WTC11 (cell line): ENCODE data around the gene CREBBP. TPM values are rescaled to one million over a fixed set of nuclear protein-coding genes. Genes with fewer than 3 reads are reported as not detected.

ENCODE experiments used
- ATAC-seq: fragments of 200-7000 bp; cut with Tn5 transposase; 2 replicates; pipeline ENCODE4 v1.10.0; 2021; ENCODE audit warnings: mild to moderate bottlenecking, moderate library complexity
- CTCF ChIA-PET: fragments of 300-600 bp; sonication (Branson Sonifier 250); formaldehyde crosslinking; loops from one replicate; lab custom pipeline; 2021; ENCODE audit warnings: antibody characterized with exemption; lab: Charles Lee
- POLR2A ChIA-PET: fragments of 350-600 bp; sonication (Branson Sonifier 250); formaldehyde crosslinking; loops from one replicate; lab custom pipeline; 2021; ENCODE audit warnings: antibody characterized with exemption; lab: Charles Lee
- DNase-seq: peaks from one replicate; pipeline ENCODE4 v3.0.0; 2021; ENCODE audit warnings: low spot score
- H3K27ac Mint-ChIP-seq: 2 replicates; pipeline ENCODE4 v1.8.0; 2021; ENCODE audit warnings: mixed read lengths
- H3K27me3 Mint-ChIP-seq: 2 replicates; pipeline ENCODE4 v1.8.0; 2021; ENCODE audit warnings: low read depth, mild to moderate bottlenecking, moderate library complexity, mixed read lengths
- H3K36me3 Mint-ChIP-seq: 2 replicates; pipeline ENCODE4 v1.8.0; 2021; ENCODE audit warnings: mixed read lengths
- H3K4me1 Mint-ChIP-seq: 2 replicates; pipeline ENCODE4 v1.8.0; 2022; ENCODE audit warnings: mixed read lengths
- H3K4me3 Mint-ChIP-seq: 2 replicates; pipeline ENCODE4 v1.8.0; 2021; ENCODE audit warnings: mild to moderate bottlenecking, moderate library complexity, mixed read lengths
- H3K9me3 Mint-ChIP-seq: 2 replicates; pipeline ENCODE4 v1.8.0; 2021; ENCODE audit warnings: mixed read lengths
- ATF3 ChIP-seq: sonication (generic); formaldehyde crosslinking; conservative IDR thresholded peaks from 2 replicates; pipeline ENCODE4 v1.8.1; 2022; ENCODE audit warnings: mild to moderate bottlenecking, missing genetic modification reagents
- CTCF ChIP-seq: fragments of 200-600 bp; IDR thresholded peaks from 2 replicates; pipeline ENCODE4 v1.8.0; 2022; ENCODE audit warnings: antibody characterized with exemption
- GABPB1 ChIP-seq: sonication (generic); formaldehyde crosslinking; IDR thresholded peaks from 2 replicates; pipeline ENCODE4 v1.8.1; 2023; ENCODE audit warnings: mild to moderate bottlenecking, missing genetic modification reagents
- HMGXB4 ChIP-seq: sonication (generic); formaldehyde crosslinking; IDR thresholded peaks from 2 replicates; pipeline ENCODE4 v1.8.1; 2023; ENCODE audit warnings: mild to moderate bottlenecking, moderate library complexity, missing genetic modification reagents
- JAZF1 ChIP-seq: fragments of 250-450 bp; sonication (Bioruptor Pico); IDR thresholded peaks from 2 replicates; pipeline ENCODE4 v1.9.0; 2021; ENCODE audit warnings: moderate library complexity, mild to moderate bottlenecking, inconsistent platforms
- NFYB ChIP-seq: sonication (generic); formaldehyde crosslinking; conservative IDR thresholded peaks from 2 replicates; pipeline ENCODE4 v1.8.0; 2022; ENCODE audit warnings: low read depth, missing genetic modification reagents
- STAT6 ChIP-seq: sonication (generic); formaldehyde crosslinking; conservative IDR thresholded peaks from 2 replicates; pipeline ENCODE4 v1.8.1; 2023; ENCODE audit warnings: mild to moderate bottlenecking, low read depth, missing genetic modification reagents, moderate library complexity
- ZBTB43 ChIP-seq: sonication (generic); formaldehyde crosslinking; IDR thresholded peaks from 2 replicates; pipeline ENCODE4 v1.8.1; 2023; ENCODE audit warnings: mild to moderate bottlenecking, missing genetic modification reagents
- ZNF138 ChIP-seq: sonication (generic); formaldehyde crosslinking; conservative IDR thresholded peaks from 2 replicates; pipeline ENCODE4 v1.8.1; 2022; ENCODE audit warnings: mild to moderate bottlenecking, moderate library complexity, missing genetic modification reagents
- ZNF671 ChIP-seq: fragments of 250-450 bp; sonication (Bioruptor Pico); IDR thresholded peaks from 2 replicates; pipeline ENCODE4 v1.8.0; 2021; ENCODE audit warnings: mild to moderate bottlenecking
- total RNA-seq: library from RNA; stranded (reverse); gene quantifications from 3 replicates; pipeline ENCODE4 v1.2.3, GENCODE V29; 2021
- TF ChIP-seq, protein P1 (sequence below): sonication (generic); formaldehyde crosslinking; IDR thresholded peaks from 2 replicates; pipeline ENCODE4 v1.8.1; 2022; ENCODE audit warnings: missing genetic modification reagents, borderline replicate concordance
- TF ChIP-seq, protein P2 (sequence below): sonication (generic); formaldehyde crosslinking; IDR thresholded peaks from 2 replicates; pipeline ENCODE4 v1.8.1; 2023; ENCODE audit warnings: mild to moderate bottlenecking, missing genetic modification reagents, moderate library complexity
- TF ChIP-seq, protein P3 (sequence below): sonication (generic); formaldehyde crosslinking; IDR thresholded peaks from 2 replicates; pipeline ENCODE4 v1.8.0; 2023; ENCODE audit warnings: mild to moderate bottlenecking, missing genetic modification reagents
- TF ChIP-seq, protein P4 (sequence below): sonication (generic); formaldehyde crosslinking; IDR thresholded peaks from 2 replicates; pipeline ENCODE4 v1.8.1; 2023; ENCODE audit warnings: mild to moderate bottlenecking, missing genetic modification reagents

The CREBBP gene
- total RNA-seq, 1 experiment from 2014 or later = 49.6 TPM

DNA sequence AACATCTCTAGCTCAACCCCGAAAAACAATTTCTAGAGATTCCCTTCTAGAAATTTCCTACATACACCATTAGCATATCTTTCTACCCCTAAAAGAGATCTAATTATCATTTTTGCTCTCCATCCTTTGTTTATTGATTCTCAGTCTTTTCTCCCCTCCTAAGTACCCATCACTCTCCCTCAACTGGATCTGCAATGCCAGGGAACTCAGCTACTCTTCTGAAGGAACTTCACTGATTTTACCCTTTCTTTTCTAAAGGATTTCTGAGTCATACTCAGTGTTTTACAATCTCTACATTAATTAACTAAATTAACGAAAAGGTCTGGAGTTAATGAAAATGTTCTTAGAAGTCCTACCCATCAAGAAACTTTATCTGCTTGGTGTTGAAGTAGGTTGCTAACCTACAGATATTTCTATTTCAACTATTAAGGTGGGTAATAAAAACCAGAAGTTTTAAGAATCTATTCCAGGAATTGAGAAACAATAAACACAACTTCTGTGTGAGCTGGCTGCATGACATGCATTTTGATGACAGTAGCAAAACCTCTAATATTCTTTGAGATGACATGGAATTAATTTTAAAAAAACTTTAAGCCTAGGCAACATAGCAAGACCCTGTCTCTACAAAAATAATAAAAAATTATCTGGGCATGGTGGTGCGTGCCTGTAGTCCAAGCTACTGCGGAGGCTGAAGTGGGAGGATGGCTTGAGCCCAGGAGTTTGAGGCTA lies 13.6 kb downstream of the CREBBP start (continued):
- TF ChIP-seq STAT6 (CRISPR knock-in tag) (no peak), ZBTB43 (CRISPR knock-in tag) (no peak), ZNF138 (CRISPR knock-in tag) (no peak), HMGXB4 (no peak), ZNF671 (CRISPR knock-in tag) (no peak), CTCF (no peak)
- TF ChIP-seq, protein P1, sequence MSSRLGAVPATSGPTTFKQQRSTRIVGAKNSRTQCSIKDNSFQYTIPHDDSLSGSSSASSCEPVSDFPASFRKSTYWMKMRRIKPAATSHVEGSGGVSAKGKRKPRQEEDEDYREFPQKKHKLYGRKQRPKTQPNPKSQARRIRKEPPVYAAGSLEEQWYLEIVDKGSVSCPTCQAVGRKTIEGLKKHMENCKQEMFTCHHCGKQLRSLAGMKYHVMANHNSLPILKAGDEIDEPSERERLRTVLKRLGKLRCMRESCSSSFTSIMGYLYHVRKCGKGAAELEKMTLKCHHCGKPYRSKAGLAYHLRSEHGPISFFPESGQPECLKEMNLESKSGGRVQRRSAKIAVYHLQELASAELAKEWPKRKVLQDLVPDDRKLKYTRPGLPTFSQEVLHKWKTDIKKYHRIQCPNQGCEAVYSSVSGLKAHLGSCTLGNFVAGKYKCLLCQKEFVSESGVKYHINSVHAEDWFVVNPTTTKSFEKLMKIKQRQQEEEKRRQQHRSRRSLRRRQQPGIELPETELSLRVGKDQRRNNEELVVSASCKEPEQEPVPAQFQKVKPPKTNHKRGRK (CRISPR knock-in tag) = no peak
- TF ChIP-seq, protein P2, sequence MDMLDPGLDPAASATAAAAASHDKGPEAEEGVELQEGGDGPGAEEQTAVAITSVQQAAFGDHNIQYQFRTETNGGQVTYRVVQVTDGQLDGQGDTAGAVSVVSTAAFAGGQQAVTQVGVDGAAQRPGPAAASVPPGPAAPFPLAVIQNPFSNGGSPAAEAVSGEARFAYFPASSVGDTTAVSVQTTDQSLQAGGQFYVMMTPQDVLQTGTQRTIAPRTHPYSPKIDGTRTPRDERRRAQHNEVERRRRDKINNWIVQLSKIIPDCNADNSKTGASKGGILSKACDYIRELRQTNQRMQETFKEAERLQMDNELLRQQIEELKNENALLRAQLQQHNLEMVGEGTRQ (CRISPR knock-in tag) = no peak
- TF ChIP-seq, protein P3, sequence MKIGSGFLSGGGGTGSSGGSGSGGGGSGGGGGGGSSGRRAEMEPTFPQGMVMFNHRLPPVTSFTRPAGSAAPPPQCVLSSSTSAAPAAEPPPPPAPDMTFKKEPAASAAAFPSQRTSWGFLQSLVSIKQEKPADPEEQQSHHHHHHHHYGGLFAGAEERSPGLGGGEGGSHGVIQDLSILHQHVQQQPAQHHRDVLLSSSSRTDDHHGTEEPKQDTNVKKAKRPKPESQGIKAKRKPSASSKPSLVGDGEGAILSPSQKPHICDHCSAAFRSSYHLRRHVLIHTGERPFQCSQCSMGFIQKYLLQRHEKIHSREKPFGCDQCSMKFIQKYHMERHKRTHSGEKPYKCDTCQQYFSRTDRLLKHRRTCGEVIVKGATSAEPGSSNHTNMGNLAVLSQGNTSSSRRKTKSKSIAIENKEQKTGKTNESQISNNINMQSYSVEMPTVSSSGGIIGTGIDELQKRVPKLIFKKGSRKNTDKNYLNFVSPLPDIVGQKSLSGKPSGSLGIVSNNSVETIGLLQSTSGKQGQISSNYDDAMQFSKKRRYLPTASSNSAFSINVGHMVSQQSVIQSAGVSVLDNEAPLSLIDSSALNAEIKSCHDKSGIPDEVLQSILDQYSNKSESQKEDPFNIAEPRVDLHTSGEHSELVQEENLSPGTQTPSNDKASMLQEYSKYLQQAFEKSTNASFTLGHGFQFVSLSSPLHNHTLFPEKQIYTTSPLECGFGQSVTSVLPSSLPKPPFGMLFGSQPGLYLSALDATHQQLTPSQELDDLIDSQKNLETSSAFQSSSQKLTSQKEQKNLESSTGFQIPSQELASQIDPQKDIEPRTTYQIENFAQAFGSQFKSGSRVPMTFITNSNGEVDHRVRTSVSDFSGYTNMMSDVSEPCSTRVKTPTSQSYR (CRISPR knock-in tag) = no peak

DNA sequence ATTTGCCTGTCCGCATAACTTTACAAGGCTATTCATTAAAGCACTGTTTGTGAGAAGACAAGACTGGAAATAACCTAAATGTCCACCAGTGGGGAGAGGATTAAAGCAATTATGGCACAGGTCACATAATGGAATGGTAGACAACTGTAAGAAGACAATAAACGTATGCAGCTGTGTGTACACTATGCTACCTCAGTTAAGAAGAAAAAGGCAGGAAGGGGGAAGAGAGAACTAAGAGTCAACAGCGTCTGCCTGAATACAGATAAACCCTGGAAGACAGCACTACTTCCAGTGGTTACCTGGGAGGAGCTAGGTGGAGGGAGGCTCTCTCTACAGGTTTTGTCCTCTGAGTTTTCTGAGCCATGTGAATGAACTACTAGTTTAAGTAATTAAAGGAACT lies 15.3 kb downstream of the CREBBP start:
- Mint-ChIP-seq H3K4me3 (no peak overlapping the region), H3K9me3 (no peaks in the 10 kb centered on the region), H3K4me1 (peaks cover 58% of the 10 kb centered on the region), H3K27me3 (no peaks in the 10 kb centered on the region), H3K36me3 (no peaks in the 10 kb centered on the region), H3K27ac (no peak overlapping the region; the same call in 1 of the 2 replicates)
- ATAC-seq = no peak
- DNase-seq = no peak
- no peak for TF ChIP-seq ATF3 (CRISPR knock-in tag)
- TF ChIP-seq, protein P4, sequence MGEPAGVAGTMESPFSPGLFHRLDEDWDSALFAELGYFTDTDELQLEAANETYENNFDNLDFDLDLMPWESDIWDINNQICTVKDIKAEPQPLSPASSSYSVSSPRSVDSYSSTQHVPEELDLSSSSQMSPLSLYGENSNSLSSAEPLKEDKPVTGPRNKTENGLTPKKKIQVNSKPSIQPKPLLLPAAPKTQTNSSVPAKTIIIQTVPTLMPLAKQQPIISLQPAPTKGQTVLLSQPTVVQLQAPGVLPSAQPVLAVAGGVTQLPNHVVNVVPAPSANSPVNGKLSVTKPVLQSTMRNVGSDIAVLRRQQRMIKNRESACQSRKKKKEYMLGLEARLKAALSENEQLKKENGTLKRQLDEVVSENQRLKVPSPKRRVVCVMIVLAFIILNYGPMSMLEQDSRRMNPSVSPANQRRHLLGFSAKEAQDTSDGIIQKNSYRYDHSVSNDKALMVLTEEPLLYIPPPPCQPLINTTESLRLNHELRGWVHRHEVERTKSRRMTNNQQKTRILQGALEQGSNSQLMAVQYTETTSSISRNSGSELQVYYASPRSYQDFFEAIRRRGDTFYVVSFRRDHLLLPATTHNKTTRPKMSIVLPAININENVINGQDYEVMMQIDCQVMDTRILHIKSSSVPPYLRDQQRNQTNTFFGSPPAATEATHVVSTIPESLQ (CRISPR knock-in tag) = no peak
- TF ChIP-seq JAZF1 (CRISPR knock-in tag) = no peak
- TF ChIP-seq NFYB (CRISPR knock-in tag) = no peak
- TF ChIP-seq ZNF138 (CRISPR knock-in tag) = no peak
- no peak for TF ChIP-seq GABPB1
- ChIA-PET POLR2A (no interaction called here), CTCF (no interaction called here)
